Testis (tissue), 3 donors: ENCODE results near the gene NDST1. TPM values are rescaled to one million over a fixed set of nuclear protein-coding genes. Genes with fewer than 3 reads are reported as not detected.

Experiments
- DNase-seq: peaks from one replicate; pipeline ENCODE4 v3.0.0-alpha.2; 2019
- H3K27ac ChIP-seq, 2 donors: fragments of 200-600 bp; sonication (generic); one replicate each; pipeline ENCODE4 v1.5.1; 2019
- H3K27me3 ChIP-seq: fragments of 200-600 bp; sonication (generic); one replicate; pipeline ENCODE4 v1.5.1; 2019
- H3K36me3 ChIP-seq: fragments of 200-600 bp; sonication (generic); one replicate; pipeline ENCODE4 v1.5.1; 2017; ENCODE audit warnings: low read depth; ENCODE audit errors: missing control alignments
- H3K4me1 ChIP-seq: fragments of 200-600 bp; sonication (generic); one replicate; pipeline ENCODE4 v1.5.1; 2019
- H3K4me3 ChIP-seq, 2 donors: fragments of 200-600 bp; sonication (generic); one replicate each; pipeline ENCODE4 v1.5.1; 2017 to 2019
- H3K9me3 ChIP-seq: fragments of 200-600 bp; sonication (generic); one replicate; pipeline ENCODE4 v1.5.1; 2017
- CTCF ChIP-seq, 3 experiments: fragments of 450-650 bp in 2 of 3; fragments of 200-600 bp in 1 of 3; sonication (generic) in 1 of 3; IDR thresholded peaks; one replicate each; pipeline ENCODE4 v1.5.1; 2016 to 2019; ENCODE audit warnings: antibody characterized with exemption in 3 of 3, mild to moderate bottlenecking in 2 of 3, moderate library complexity in 1 of 3
- POLR2A ChIP-seq: fragments of 450-650 bp; IDR thresholded peaks from one replicate; pipeline ENCODE4 v1.6.1; 2017; ENCODE audit warnings: antibody characterized with exemption, mild to moderate bottlenecking, moderate library complexity
- WGBS, 2 donors: methylation state at CpG; one replicate each; pipeline ENCODE4 v1.1.5; 2018; 5-methylcytosine and 5-hydroxymethylcytosine counted together
- intact Hi-C: fragments of 100-400 bp; cut with DNase I; formaldehyde crosslinking; loops from one replicate; pipeline ENCODE4 v1.15.1; 2023; ENCODE audit warnings: low total_unique reads
- polyA plus RNA-seq: library from polyadenylated mRNA; stranded (reverse); fragments of 350-450 nt; fragmentation: Illumina TruSeq; extraction: RNeasy Lipid Tissue Mini Kit (QIAGEN cat#74804); gene quantifications from one replicate; pipeline ENCODE4 v1.2.3, GENCODE V29; 2014; ENCODE audit warnings: low read depth, low replicate concordance; ENCODE audit not compliant: insufficient read depth
- total RNA-seq, 2 donors: library from RNA; depleted of rRNA; stranded (reverse); fragments of >200 nt; gene quantifications; one replicate each; pipeline ENCODE4 v1.2.3, GENCODE V29; 2016

Gene NDST1
- total and polyA plus RNA-seq, 3 donors from 2014 or later, result 55.0 to 174 (median 167) TPM

GRCh38 chr5:150603052-150603451 is 95.1 kb downstream of the NDST1 start:
- no peak overlapping the region for H3K4me3 ChIP-seq
- H3K27me3 ChIP-seq, result no peaks in the 10 kb centered on the region
- H3K9me3 ChIP-seq, result no peaks in the 10 kb centered on the region
- H3K27ac ChIP-seq, result no peak overlapping the region
- no peaks in the 10 kb centered on the region for H3K36me3 ChIP-seq
- TF ChIP-seq POLR2A, result no peak
- TF ChIP-seq CTCF (IDR thresholded peaks at IDR 0.05), result no peak
- 55 to 85% methylated on average over 2 to 4 of the region's 4 CpGs for WGBS, 2 donors
- DNase-seq, result no peak
- intact Hi-C loops, result no loop called here
- H3K4me1 ChIP-seq, result peaks cover 11% of the 10 kb centered on the region

GRCh38 chr5:150603491-150603890 is 95.6 kb downstream of the NDST1 start:
- WGBS, 2 donors, result 68 to 70% methylated on average over 3 of the region's 3 CpGs
- Histone ChIP-seq H3K9me3 (no peaks in the 10 kb centered on the region), H3K27ac (no peak overlapping the region), H3K36me3 (no peaks in the 10 kb centered on the region), H3K4me3 (no peak overlapping the region), H3K4me1 (peaks cover 11% of the 10 kb centered on the region), H3K27me3 (no peaks in the 10 kb centered on the region)
- intact Hi-C loops, result no loop called here
- DNase-seq, result no peak
- TF ChIP-seq POLR2A (no peak), CTCF (IDR thresholded peaks at IDR 0.05) (no peak)

GRCh38 chr5:150604010-150604409 is 96.1 kb downstream of the NDST1 start:
- Histone ChIP-seq H3K27ac (no peak overlapping the region), H3K27me3 (no peaks in the 10 kb centered on the region), H3K9me3 (no peaks in the 10 kb centered on the region), H3K4me1 (peaks cover 11% of the 10 kb centered on the region), H3K4me3 (no peak overlapping the region), H3K36me3 (no peaks in the 10 kb centered on the region)
- 58 to 84% methylated on average over 4 of the region's 4 CpGs for WGBS, 2 donors
- DNase-seq, result no peak
- TF ChIP-seq POLR2A (no peak), CTCF (IDR thresholded peaks at IDR 0.05) (no peak)
- intact Hi-C loops, result no loop called here

GRCh38 chr5:150604894-150605440 is 97.0 kb downstream of the NDST1 start:
- intact Hi-C loops, result no loop called here
- Histone ChIP-seq H3K27me3 (no peaks in the 10 kb centered on the region), H3K9me3 (no peaks in the 10 kb centered on the region), H3K4me1 (peaks cover 8% of the 10 kb centered on the region), H3K36me3 (no peaks in the 10 kb centered on the region), H3K27ac (no peak overlapping the region), H3K4me3 (no peak overlapping the region)
- TF ChIP-seq CTCF (IDR thresholded peaks at IDR 0.05), result no peak
- no peak for TF ChIP-seq POLR2A
- DNase-seq, result no peak
- WGBS, 2 donors, result 89 to 96% methylated on average over 5 to 6 of the region's 6 CpGs

GRCh38 chr5:150605546-150605945 is 97.6 kb downstream of the NDST1 start:
- Histone ChIP-seq H3K36me3 (no peaks in the 10 kb centered on the region), H3K9me3 (no peaks in the 10 kb centered on the region), H3K4me3 (no peak overlapping the region), H3K27me3 (no peaks in the 10 kb centered on the region), H3K27ac (no peak overlapping the region), H3K4me1 (peaks cover 4% of the 10 kb centered on the region)
- intact Hi-C loops, result no loop called here
- WGBS, 2 donors, result 73% methylated on average over 6 of the region's 6 CpGs
- DNase-seq, result no peak
- TF ChIP-seq CTCF (IDR thresholded peaks at IDR 0.05), result no peak
- TF ChIP-seq POLR2A, result no peak
